Stomach (tissue), 4 donors: ENCODE measurements around the gene MALRD1.

Experiments used
- EP300 ChIP-seq: sonication (generic); formaldehyde crosslinking; IDR thresholded peaks from one replicate; pipeline ENCODE4 v1.6.1; 2017; ENCODE audit warnings: antibody characterized with exemption
- POLR2A ChIP-seq, 4 donors: fragments of 450-650 bp; IDR thresholded peaks; one replicate each; pipeline ENCODE4 v1.6.1; 2016; ENCODE audit warnings: antibody characterized with exemption in 4 of 4, control low read depth in 2 of 4, mild to moderate bottlenecking in 1 of 4, moderate library complexity in 1 of 4
- POLR2AphosphoS5 ChIP-seq, 3 donors: sonication (generic); formaldehyde crosslinking; IDR thresholded peaks; one replicate each; pipeline ENCODE4 v1.6.1; 2016; ENCODE audit warnings: antibody characterized with exemption in 3 of 3
- TF ChIP-seq, protein P1 (sequence below), 7 experiments: fragments of 450-650 bp in 4 of 7; fragments of 200-600 bp in 3 of 7; sonication (generic) in 3 of 7; IDR thresholded peaks; one replicate each; pipeline ENCODE4 v1.5.1; 2016 to 2019; ENCODE audit warnings: antibody characterized with exemption in 7 of 7, control low read depth in 2 of 7, mild to moderate bottlenecking in 1 of 7

DNA sequence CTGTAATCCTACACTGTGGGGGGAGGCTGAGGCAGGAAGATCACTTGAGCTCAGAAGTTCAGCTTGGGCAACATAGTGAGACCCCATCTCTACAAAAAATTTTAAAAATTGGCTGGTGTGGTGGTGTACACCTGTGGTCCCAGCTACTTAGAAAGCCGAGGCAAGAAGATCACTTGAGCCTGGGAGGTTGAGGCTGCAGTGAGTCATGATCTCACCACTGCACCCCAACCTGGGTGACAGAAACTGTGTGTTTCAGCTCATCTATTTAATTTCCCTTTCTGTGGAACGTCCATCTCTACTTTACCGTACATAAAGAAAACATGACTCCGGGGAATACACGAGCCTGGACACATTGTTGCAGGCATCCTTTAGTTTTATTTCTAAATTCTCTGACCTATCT lies 413.0 kb downstream of the MALRD1 start:
- TF ChIP-seq, protein P1, sequence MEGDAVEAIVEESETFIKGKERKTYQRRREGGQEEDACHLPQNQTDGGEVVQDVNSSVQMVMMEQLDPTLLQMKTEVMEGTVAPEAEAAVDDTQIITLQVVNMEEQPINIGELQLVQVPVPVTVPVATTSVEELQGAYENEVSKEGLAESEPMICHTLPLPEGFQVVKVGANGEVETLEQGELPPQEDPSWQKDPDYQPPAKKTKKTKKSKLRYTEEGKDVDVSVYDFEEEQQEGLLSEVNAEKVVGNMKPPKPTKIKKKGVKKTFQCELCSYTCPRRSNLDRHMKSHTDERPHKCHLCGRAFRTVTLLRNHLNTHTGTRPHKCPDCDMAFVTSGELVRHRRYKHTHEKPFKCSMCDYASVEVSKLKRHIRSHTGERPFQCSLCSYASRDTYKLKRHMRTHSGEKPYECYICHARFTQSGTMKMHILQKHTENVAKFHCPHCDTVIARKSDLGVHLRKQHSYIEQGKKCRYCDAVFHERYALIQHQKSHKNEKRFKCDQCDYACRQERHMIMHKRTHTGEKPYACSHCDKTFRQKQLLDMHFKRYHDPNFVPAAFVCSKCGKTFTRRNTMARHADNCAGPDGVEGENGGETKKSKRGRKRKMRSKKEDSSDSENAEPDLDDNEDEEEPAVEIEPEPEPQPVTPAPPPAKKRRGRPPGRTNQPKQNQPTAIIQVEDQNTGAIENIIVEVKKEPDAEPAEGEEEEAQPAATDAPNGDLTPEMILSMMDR (IDR thresholded peaks at IDR 0.05), result no peak
- TF ChIP-seq POLR2A (IDR thresholded peaks at IDR 0.05) (no peak), EP300 (no peak), POLR2AphosphoS5 (IDR thresholded peaks at IDR 0.05) (no peak)
